GM19438 (cell line): ENCODE measurements around the gene KITLG.
"Not testable (repeated sequence)": the region's sequence is repeated elsewhere in the genome, so short reads cannot be mapped to it uniquely, and the experiment has no call there.

ENCODE experiments used
- ATAC-seq: cut with Tn5 transposase; IDR thresholded peaks from one replicate; pipeline ENCODE4 v1.9.1; 2021; ENCODE audit warnings: low read depth; ENCODE audit not compliant: unreplicated experiment

KITLG gene

DNA sequence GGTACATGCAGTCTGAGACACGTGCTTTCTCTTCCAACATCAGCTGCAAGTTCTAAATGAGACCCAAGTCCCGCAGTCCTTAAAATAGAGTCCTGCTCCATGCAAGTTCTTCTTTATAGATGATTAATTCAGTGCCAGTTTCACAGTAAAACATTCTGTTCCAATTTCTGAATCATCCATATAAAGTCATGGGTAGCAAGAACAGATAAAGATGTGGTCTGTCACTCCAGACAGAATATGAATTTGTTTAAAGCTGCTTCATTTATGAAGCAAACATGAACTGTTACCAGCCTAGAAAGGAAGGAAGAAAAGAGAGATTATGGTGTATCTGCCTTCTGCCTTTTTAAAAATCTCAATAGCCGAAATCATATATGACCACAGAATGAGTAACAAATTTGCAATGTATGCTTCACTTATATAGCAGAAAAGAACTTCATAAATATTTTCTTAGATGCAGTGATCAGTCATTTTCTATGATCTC, 83.3 kb downstream of the KITLG start:
- no peak for ATAC-seq

DNA sequence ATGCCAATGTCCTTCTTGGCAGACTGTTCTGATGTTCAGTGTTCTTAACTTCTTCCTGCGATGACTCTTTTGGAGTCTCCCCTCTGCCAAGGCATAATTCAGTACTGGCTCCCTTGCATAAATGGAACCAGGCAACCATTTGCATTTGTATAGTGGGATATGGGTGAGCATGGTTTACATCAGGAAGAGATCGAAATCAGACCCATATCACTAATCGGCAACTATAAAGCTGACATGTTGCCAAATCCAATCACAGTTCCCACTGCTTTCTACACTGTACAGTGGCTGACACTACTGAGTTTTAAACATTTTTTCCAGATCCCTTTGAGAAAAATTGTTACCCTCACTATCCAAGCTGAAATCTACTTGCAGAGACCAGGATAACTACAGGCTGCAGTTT, 83.8 kb downstream of the KITLG start:
- no peak for ATAC-seq

DNA sequence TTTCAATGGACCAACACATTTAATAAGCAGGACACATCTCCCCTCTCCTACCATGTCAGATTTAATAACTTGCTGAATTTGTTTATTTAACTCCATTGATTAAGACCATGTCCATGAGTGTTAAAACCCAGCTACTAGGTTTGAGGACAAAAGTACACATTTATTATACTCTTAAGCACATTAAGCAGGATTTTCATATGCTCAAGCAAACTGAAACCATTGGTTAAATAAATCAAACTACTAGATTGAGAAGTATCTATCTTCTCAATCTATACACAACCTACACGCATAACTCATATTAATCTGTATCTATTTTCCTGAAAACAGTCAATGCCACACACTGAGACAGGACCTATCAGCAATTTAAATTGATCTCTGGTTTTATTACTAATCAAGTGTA, 85.2 kb downstream of the KITLG start:
- ATAC-seq: no peak

DNA sequence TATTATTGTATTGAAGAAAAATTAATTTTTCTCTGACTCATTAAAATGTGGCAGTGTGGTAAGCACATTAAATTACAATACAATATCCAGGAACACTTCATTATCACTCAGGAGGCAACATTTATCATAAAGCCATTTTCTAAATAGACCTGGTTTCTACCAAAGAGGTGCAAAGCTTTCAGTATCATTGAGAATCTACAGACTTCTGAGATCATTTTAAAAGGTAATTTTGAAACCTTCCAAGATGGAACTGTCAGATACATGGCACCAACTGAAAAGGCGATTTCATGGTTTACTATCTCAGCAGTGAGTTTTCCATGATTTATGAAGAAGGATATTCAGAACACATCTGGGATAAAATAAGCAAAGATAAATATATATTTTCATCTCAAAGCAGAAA, 85.8 kb downstream of the KITLG start:
- ATAC-seq: no peak

DNA sequence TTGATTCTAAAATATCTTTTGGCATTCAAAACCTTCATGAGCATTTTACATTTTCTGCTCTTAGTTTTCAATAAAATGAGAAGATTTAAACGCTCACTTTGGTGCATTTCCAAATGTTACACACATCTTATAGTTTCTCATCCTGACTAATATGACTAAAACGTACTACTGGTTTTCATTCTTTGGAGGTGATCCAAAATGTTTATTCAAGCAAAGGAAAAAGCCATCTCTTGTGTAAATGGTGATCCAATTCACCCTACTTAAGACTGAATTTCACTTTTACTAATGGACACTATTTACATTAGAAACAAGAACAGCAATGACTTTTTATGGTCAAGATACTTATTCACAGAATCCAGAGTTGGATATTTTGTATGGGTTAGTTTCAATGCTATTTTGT, 86.6 kb downstream of the KITLG start:
- ATAC-seq: no peak

DNA sequence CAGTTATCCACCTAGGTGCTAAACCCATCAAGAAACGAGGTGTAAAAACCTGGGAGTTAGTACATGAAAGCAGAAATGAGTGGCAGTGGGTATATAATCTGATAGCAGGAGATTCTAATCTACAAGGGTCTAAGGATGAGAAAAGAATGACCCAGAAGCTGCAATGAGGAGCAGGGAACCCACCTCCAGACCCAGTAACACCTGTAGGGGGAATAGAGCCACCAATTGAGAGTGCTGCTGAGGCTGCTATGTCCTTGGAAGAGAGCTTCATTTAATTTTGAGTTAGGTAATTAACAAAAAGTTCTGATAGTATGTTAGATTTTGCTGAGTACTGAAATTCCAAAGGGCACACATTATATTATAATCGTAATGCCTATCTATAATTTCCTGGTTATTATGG, 89.8 kb downstream of the KITLG start:
- no peak for ATAC-seq

DNA sequence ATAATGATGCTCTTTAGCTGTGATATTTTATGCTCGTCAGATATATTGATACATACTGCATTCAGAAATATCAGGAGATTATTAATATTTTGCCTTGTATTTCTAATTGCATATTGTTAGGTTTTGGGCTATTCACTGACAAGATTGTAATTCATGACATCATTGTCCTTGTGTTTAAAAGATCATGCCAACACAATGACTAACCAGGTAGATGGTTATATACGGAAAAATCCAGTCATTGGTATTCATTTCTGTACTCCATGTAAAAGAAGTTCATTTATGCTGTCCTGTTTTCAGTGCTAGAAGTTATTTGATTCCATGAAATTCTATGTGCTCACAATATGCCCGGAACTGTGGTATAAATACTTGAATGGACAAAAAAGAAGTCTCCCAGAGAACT, 107.5 kb downstream of the KITLG start:
- ATAC-seq: no peak

DNA sequence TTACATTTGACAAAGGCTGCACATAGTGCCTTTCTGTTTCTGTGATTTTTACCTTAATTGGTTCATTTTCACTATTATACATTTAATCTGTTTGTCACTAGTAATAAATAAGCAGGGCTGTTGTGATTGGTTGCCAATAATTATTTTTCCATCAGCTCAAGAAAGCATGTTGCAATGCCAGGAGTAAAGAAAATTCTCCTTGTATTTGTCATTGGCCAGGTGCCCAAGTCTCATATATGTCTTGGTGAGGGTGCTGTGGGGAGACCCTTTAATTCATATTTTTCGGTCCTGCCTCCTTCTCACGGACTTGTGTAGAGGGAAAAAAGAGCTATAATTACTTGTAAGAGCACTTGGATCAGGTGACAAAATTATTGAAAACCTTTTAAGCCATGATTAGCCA, 108.0 kb downstream of the KITLG start:
- ATAC-seq: no peak

DNA sequence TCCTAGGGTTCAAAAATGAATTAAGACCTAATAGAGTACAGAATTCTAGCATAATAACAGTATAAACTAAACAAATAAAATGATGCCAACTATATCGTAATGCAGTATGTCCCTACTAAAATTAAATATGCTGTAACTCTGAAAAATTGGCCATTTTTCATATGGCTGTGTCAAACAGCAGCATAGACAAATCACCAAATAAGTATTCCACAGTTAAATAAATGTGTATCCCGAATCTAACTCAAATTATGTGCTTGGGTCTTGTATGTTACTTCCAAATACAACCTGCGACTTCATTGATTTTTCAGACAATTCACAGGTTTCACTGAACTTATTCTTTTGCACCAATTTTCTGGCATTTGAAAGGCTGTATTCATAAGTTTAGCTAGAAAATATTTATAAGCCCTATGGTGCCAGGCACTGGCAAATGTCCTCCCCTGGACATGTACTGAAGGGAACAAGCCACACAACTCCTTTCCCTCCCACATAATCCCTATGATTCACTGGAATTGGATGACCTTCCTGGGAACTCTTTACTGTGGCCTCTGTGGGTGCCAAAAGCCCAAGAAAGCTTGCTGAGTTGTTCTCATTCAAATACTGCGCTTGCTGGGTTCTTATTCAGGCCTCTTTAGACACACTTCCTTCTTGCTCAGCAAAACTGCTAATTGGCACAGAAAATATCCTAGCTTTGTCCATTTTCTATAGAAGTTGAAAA, 108.8 kb downstream of the KITLG start:
- no peak for ATAC-seq

DNA sequence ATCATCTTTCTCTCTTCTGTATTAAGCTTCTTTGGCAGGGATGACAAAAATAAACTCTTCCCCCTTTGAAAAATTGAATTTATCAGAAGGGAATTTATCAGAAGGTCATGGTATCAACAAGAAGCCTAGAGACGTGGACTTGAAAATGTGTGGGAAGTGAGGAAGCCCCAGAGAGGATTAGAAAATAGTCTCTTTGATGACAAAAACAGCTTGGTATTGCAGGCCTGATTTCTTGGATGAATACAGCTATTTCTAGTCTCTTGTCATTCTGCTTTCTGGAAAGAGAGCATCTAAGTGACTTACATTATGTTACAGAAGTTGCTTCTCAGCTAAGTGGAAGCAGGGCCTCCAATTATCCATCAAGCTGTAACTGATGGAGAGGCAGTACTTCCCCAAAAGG, 111.1 kb downstream of the KITLG start:
- no peak for ATAC-seq

DNA sequence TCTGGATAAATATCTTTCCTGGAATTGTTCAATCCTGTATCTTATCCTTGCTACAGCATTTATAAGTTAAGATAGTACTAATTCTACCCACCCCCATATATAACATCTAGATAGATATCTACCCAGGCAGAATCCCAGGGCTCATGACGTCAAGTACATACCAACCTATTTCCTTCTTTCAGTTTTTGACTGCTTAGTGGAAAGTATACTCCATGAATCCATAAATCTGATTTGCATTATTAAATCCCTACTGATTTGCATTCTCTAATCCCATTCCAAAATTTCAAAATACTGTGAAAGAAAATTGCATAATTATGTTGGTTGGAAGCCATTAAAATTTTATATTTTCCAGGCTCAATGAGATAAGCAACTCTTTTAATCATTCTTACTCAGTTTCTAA, 111.7 kb downstream of the KITLG start:
- ATAC-seq: no peak

DNA sequence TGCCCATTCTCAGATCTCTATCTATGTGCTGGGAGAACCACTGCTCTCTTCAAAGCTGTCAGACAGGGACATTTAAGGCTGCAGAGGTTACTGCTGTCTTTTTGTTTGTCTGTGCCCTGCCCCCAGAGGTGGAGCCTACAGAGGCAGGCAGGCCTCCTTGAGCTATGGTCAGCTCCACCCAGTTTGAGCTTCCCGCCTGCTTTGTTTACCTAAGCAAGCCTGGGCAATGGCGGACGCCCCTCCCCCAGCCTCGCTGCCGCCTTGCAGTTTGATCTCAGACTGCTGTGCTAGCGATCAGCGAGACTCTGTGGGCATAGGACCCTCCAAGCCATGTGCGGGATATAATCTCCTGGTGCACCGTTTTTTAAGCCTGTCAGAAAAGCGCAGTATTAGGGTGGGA, 113.6 kb downstream of the KITLG start:
- ATAC-seq: not testable (repeated sequence)

DNA sequence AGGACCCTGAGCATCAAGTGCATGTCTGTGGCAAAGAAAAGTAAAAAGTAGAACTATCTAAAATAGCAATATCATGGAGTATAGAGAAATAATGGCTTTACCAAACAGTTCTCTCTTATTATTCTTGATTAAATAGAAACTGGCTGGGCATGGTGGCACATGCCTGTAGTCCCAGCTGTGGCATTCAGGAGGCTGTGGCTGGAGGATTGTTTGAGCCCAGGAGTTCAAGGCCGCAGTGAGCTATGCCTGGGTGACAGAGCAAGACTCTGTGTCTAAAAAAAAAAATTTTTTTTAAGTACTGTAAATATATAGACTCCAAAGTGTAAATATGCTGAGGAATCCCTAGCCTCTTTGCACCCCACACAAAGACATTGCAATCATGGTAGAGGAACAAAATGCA, 121.9 kb downstream of the KITLG start:
- ATAC-seq: no peak

DNA sequence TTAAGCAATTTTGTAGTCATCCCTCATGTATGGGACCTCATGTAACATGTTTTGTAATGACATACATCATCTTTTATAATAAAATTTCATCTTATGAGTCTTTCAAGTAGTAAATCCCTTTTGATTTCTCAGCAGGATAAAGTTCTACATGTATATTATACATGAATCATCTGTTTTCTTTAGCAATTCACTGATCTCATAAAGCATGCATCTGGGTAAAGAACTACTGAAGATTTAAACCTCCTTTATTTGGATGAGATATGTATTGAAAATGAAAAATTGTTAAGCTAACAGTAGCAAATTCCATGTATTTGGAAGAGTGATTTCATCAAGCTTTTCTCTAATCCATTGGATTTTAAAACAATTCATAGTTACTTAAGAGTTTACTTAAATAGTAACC, 126.9 kb downstream of the KITLG start:
- no peak for ATAC-seq

DNA sequence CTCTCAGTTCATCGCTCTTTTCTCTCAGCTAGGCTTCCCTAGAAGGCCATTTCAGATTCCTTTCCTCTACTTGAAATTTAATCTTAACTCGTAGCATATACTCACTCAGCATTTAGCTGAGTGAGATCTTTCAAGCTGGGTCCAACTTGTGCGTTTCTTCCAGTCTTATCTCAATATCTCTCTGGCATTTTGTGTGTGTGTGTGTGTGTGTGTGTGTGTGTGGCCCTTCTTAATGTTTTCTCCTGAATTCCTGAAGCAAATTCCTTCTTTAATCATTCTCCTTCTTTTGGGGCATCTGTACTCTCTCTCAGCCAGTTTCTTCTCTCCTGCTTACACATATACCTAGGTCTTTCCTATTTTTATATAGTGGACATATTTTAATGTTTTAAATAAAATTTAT, 129.1 kb downstream of the KITLG start:
- no peak for ATAC-seq

DNA sequence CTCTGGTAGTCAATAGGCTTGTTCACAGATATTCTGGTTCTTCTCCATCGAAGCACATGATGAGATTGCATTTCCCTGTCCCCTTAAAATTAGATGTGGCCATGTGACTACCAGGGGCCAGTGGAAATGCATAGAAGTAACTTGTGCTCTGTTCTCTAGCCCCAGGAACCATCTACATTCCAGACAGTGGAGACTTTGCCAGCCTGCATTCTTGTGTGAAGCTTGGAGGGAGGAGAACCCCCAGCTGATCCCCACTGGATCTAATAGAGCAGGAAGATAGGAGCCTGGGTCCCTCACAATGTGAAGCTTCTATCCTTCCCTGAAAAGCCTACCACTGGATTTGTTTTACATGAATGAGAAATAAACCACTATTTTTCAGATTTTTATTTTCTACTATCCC, 130.1 kb downstream of the KITLG start:
- ATAC-seq: no peak

DNA sequence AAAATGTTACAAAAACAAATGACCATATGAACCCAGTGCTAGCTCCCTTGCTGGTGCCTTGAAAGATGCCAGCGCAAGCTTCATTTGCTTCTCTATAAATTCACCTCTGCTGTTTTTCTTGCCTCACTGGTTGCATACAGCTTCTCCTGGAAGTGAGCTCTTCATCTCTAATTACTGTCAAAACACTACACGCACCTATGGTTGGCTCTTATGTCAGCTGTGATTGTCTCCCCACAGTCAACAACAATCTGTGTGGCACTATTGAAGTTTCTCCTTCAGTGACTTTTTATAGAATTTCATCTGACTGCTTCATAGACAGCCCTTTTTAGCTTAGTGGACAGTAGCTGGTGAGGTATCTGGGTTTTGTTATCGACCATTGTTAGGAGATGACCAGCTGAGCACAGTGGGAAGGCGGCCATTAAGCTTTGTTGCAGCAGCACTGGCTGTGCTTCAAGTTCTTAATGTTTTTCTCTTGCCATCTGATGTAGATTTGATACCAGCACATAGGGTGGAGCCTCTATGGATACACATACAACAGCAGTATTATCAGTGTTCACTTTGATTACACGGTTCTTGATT, 131.8 kb downstream of the KITLG start:
- ATAC-seq: no peak

DNA sequence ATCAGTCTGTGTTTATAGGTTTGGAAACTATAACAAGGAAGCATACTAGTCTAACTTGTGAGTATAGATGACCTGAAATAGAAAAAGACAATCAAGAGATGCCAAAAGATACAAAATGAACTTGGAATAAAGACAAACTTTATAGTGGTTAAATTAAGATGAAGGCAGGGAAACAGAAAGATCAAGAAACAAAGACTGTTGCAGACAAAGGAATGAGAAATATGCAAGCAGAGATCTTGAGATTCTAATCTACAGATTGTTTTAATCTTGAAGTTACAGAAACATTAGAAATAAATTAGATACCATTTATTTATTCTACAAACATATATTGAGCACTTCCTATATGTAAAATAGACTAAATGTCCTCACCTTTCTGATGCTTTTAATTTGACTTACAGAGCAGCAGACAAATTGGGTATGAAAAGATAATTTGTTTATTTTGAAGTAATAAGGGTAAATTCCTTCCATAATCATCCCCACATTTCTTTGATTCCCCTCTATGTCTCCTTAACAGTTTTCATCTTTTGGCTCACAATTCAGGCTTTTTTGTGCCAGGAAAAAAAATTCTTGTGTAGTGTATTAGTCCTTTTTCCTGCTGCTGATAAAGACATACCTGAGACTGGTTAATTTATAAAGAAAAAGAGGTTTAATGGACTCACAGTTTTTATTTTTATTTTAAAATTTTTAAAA, 134.4 kb downstream of the KITLG start:
- no peak for ATAC-seq

DNA sequence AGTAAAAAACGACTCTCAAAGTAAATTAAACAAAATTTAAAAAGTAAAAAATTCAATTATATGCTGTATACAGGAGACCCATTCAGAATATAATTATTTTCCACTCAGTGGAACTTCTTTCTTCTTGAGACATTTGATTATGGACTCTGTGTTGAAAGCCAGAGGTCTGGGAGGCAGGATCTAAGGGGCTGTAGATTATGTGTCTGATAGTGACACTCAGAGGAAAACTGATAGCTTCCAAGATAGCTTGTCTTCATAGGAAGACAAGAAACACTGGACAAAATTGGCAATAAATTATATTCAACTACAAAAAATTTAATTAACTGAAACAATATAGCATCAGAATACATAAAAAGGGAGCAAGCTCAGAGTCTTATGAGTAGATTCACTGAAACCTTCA, 135.8 kb downstream of the KITLG start:
- ATAC-seq: no peak
